Hematopoietic multipotent progenitor cell treated with erythropoietin and hydrocortisone succinate and interleukin-3 and kit ligand, for 4 days (in vitro differentiated cells): ENCODE data around the gene TCAP.

Experiments used
- DNase-seq: peaks from one replicate; pipeline ENCODE4 v3.0.0-alpha.2; 2015

The TCAP gene

DNA sequence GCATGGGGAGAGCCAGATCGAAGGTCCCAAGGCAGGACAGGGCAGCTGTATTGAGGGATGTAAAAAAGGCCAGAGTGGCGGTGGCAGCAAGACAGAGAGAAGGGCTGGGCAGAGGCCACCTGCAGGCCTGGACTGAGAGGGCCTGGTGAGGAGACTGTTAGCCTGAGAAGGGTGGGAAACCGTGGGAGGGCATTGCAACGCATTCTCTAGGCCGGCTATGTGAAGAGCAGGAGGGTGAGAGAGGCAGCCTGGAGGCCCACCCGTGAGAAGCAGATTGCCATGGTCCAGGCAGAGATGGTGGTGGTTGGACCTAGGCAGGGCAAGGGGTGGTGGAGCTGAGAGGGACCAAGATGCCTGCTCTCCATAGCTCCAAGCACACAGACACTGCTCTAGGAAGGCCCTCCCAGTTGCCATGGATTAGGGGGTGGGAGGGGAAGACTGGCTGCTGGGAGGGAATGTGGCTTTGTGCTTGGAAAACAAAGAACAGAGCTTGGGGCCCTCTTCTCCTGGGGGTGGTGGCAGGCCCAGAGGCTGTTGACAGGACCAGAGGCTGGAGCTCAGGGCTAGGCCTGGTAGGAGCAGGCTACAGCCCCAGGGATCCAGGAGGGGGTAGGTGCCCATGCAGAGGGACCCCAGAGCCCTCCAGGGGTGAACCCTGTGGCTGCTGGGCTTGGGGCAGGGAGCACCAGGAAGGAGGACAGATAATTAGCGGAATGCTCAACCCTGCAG lies 12.4 kb upstream of the TCAP start:
- DNase-seq: no peak

DNA sequence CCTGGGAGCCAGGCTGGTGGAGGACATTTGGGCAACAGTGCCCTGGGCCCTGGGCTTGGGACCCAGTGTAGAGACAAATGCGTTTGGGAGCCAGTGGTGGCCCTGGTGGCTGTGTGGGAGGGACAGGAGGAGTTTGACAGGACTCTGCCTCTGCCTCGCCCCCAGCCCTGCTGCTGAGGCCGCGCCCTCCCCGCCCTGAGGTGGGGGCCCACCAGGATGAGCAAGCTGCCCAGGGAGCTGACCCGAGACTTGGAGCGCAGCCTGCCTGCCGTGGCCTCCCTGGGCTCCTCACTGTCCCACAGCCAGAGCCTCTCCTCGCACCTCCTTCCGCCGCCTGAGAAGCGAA lies 11.9 kb upstream of the TCAP start:
- DNase-seq: no peak

DNA sequence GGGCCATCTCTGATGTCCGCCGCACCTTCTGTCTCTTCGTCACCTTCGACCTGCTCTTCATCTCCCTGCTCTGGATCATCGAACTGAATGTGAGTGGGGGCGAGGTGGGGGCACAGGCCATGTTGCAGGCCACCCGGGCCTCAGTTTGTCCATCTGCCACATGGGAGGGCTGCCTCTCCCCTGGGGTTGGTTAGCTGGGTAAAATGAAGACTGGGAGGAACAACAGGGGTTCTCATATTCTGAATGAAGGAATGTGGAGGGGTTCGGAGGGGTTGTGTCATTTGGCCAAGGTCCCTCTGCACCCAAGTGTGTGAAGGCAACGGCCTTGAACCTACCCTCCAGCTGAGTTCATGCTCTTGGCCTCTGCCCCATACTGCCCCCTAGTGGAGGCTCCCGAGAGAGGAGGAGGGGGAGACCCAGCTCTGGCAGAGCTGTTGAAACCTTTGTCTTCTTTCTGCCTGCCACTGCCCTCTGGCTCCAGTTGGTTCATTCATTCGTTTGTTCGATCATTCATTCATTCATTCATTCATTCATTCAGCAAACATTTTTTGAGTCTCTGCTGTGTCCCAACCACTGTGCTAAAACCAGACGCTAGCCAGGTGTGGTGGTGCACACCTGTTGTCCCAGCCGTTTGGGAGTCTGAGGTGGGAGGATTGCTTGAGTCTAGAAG lies 11.4 kb upstream of the TCAP start:
- DNase-seq: peak; percentile 90

DNA sequence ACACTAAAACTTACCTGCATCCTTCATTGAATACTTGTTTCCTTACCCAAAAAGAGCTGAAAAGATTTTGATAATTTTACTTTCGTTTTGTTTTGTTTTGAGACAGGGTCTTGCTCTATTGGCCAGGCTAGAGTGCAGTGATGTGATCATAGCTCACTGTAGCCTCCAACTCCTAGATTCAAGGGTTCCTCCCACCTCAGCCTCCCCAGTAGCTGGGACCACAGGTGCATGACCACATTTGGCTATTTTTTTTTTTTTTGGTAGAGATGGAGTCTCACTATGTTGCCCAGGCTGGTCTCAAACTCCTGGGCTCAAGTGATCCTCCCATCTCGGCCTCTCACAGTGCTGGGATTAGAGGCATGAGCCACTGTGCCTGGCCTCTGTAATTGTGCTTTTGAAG lies 10.0 kb upstream of the TCAP start:
- DNase-seq: no peak

DNA sequence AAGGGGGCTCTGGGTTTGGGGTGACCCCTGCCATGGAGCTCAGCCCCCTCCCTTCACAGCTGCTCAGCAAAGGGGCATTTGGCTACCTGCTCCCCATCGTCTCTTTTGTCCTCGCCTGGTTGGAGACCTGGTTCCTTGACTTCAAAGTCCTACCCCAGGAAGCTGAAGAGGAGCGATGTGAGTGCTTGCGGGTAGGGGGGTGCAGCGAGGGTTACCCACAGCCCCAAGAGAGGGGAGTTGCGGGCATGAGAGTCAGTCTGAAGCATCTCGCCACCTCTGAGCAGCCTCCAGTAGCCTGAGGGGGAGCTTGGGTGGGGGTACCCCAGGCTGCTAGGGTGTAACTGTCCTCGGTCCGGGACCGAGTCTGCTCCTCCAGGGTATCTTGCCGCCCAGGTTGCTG lies 6.8 kb upstream of the TCAP start:
- no peak for DNase-seq

DNA sequence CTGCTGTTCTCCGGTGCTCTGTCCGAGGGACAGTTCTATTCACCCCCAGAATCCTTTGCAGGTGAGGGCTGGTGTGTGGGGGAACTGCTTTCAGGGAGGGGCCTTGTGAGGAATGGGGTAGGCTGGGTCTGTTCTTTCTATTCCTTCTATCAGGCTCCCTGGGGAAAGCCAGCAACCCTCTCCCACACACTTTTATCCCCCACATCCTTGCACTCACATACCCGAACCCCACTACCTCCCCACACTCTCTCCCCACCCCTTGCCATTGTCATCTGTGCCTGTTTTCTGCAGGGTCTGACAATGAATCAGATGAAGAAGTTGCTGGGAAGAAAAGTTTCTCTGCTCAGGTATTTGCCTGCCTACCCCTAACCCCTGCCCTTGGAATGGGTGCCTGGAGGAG lies 6.4 kb upstream of the TCAP start:
- no peak for DNase-seq

DNA sequence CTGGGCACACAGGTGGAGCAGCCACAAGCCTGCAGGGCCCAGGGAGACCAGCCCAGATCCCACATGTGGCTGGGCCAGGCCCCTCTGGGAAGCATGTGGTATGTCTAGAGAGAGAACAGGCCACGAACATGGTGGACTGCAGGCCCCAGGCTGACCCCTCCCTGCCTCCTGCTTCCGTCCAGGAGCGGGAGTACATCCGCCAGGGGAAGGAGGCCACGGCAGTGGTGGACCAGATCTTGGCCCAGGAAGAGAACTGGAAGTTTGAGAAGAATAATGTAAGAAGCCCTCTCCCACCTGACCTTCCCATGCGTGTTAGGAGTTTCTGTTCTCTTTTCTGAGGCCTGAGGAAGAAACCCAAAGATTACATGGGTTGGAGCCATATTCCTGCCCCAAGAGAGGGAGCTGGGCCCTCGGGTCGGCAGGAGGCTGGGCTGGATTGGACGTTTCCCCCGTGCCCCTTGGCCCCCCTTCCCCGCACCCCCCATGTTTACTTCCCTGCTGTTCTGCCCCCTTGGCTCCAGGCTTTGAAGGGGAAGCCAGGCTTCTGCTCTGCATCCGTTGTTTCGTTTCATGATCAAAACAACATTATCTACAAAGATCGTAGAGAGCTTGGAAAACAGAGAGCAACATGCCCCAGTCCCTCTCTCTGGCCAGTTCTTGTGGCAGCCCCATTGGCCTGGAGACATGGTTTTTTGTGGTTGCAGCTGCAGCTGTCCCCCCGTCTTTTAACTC lies 5.7 kb upstream of the TCAP start:
- no peak for DNase-seq

DNA sequence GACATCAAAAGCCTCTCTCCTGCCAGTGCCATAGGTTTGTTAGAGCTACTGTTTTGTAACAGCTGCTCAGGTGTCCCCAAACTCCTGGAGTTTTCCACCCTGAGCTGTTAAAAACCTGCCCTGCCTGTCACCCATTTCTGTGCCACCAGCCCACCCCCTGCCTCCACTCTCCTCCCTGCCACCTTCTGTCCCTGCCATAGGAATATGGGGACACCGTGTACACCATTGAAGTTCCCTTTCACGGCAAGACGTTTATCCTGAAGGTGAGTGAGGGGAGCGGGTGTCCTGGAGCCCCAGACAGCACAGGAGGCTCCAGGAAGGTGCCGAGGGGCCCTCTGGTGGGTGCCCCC lies 5.2 kb upstream of the TCAP start:
- no peak for DNase-seq

DNA sequence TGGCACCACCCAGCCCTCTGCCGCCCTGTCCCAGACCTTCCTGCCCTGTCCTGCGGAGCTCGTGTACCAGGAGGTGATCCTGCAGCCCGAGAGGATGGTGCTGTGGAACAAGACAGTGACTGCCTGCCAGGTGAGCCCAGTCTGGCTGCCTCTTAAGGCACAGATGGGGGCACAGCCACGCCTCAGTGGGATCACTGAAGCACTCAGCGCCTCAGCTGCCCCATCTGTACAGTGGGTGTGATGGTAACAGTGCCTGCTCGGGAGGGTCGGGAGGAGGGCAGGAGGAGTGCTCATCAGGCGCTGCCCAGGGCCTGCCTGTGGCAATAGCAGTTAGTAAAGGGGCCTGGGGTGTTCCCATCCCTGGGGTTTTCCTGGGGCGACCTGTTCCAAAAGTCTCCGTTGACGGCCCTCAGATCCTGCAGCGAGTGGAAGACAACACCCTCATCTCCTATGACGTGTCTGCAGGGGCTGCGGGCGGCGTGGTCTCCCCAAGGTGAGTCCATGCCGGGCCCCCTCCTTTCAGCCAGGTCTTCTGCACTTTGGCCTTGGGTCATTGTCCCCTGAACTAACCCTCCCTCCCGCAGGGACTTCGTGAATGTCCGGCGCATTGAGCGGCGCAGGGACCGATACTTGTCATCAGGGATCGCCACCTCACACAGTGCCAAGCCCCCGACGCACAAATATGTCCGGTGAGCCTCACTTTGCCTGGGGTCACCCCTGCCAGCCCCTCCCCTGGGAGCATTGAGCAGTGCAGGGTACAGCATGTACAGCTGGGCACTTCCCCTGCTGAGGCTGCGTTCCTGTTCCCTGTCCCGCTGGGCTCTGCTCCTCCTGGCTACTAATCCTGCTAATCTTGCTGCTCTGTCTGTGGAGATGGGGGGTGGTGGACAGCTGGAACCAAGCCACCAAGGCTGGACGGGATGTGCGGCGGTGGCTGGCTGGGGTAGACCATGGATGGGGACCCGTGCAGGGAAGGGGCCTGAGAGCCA lies 4.5 kb upstream of the TCAP start:
- DNase-seq: no peak

DNA sequence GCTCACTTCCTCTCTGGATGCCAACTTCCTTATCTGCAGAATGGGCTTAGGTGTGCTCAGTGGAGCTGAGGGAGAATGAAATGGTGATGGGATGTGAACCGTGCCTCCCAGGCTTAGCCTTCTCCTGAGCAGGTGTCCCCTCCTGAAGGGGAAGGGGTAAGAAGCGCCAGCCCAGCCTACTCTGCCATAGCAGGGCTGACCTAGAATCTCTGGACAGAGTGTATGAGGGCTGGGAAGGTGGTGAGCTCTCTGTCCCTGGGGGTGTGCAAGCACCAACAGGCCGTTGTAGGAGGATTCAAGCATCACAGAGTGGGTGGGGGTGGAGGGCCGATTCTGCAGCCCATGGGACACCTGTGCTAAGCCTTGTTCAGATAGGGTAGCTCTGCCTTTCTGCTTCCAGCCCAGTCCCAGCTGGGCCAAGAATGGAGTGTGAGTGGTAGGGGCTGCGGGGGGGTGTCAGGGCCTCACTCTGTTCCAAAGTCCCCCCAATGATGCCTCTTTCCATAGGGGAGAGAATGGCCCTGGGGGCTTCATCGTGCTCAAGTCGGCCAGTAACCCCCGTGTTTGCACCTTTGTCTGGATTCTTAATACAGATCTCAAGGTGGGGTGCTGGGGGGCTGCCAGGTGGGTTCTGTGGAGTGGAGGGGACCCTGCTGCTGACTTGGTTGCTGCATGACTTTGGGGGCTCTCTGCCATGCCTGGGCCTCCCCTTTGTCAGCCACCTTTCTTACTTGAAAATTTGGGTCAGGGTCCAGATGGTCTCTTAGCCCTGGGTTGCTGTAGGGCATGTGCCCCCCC lies 3.2 kb upstream of the TCAP start:
- no peak for DNase-seq

DNA sequence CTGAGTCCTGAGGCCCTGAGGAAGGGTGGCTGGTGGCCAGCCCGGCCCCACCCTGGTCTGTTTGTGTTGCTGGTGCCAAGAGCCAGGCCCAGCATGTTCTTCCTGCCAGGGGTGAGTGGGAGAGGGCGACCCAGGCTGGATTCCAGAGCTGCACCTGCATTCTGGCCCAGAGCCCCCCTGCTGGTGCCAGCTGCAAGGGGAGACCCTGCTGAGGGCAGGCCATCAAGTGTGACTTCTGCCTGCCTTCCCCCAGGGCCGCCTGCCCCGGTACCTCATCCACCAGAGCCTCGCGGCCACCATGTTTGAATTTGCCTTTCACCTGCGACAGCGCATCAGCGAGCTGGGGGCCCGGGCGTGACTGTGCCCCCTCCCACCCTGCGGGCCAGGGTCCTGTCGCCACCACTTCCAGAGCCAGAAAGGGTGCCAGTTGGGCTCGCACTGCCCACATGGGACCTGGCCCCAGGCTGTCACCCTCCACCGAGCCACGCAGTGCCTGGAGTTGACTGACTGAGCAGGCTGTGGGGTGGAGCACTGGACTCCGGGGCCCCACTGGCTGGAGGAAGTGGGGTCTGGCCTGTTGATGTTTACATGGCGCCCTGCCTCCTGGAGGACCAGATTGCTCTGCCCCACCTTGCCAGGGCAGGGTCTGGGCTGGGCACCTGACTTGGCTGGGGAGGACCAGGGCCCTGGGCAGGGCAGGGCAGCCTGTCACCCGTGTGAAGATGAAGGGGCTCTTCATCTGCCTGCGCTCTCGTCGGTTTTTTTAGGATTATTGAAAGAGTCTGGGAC lies 2.4 kb upstream of the TCAP start:
- DNase-seq: no peak

DNA sequence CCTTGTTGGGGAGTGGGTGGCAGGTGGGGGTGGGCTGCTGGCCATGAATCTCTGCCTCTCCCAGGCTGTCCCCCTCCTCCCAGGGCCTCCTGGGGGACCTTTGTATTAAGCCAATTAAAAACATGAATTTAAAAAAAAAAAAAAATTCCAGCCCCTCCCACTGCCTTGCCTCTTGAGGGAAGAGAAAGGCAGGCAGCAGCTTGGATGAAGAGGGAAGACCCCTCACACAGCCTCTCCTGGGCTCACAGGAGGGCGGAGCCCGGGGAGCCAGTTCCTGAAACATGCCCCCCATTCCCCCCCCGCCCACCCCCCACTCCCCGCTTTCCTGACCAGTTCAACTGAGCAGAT lies 1.8 kb upstream of the TCAP start:
- DNase-seq: peak; percentile 45

DNA sequence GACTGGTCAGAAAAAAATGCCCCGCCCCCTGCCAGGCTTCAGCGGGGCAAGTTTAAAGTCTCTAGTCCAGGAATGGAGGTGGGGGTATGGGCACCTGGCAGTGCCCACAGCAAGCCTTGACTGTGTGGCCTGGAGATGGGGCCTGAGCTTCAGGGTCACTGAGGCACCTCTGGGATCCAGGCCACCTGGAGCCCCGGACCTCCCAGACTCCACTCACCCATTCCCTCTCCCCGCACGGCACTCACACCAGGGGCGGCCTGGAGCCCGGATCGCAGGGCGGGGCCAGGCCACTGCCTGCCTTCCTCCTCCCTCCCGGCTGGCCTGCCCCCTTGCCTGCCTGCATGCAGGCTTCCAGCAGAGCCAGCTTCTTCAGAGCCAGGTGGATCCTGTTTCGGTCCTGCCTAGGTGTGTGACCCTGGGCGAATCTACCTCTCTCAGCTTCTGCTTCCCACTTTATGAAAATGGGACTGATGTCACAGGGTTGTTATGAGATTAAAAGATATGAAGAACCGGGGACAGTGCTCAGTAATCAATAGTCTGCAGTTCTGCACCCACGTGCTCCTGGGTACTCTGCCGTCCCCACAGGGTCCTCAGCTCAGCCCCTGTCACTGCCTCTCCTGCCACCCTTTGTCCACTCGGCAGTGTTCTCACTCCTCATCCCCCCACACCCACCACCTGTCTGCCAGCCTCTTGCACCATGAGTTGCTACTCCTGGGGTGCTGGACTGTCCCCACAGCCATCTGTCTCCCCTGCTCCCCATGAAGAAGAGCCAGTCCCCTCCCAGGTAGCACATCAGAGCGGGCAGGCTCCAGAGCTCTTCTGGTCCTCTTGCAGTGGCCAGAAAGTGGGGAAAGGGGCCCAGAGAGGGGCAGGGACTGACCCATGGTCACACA lies 1.2 kb upstream of the TCAP start:
- peak; percentile 59 for DNase-seq

DNA sequence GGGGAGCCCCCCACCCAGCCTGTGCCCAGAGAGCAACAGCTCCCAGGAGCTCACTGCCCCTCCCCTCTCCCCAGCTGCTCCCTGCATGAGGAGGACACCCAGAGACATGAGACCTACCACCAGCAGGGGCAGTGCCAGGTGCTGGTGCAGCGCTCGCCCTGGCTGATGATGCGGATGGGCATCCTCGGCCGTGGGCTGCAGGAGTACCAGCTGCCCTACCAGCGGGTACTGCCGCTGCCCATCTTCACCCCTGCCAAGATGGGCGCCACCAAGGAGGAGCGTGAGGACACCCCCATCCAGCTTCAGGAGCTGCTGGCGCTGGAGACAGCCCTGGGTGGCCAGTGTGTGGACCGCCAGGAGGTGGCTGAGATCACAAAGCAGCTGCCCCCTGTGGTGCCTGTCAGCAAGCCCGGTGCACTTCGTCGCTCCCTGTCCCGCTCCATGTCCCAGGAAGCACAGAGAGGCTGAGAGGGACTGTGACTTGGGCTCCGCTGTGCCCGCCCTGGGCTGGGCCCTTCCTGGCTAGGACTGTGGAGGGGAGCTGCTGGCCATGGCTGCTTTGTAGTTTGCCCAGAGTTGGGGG lies 584 bp downstream of the TCAP start:
- DNase-seq: peak; percentile 68

DNA sequence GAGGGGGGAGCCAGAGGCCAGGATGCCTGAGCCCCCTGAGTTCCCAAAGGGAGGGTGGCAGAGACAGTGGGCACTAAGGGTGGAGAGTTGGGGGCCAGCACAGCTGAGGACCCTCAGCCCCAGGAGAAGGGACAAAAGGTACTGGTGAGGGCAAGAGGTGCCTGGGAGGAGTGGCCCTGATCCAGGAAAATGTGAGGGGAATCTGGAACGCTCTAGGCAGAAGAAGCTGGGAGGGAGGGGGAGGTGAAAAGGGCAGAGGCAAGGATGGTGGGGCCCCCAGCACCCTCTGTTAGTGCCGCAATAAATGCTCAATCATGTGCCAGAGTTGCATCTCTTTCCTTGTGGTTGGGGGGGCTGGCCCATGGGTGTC lies 1.1 kb downstream of the TCAP start:
- DNase-seq: no peak

DNA sequence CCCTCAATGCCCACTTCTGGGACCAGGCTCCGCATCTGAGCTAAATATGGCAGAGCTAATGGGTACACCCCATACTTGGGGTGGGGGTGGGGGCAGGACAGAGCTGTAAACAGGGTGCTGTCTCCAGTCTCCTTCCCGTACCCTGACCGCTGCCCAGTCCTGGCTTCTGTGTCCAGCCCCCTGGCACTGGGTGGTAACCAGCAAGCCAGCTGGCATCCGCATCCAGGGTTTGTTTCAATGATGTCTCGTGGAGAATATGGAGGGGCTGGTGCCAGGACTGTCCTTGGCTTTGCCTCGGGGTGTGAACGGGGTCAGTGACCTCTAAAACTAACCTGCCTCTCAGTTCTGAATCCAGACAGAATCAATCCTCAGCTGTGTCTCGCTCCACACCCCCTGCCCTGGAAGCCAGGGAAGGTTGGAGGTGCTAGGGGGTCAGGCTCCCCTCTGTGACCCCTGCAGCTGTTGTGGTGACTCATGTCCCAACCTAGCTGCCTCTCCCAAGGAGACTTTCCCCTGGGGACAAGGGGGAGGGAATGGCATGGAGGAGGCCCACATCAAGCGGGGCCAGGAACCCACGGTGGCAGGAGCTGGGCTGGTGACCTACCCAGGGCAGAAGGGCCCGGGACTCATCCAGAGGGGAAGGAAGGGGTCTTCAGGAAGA lies 1.6 kb downstream of the TCAP start:
- peak; percentile 46 for DNase-seq

DNA sequence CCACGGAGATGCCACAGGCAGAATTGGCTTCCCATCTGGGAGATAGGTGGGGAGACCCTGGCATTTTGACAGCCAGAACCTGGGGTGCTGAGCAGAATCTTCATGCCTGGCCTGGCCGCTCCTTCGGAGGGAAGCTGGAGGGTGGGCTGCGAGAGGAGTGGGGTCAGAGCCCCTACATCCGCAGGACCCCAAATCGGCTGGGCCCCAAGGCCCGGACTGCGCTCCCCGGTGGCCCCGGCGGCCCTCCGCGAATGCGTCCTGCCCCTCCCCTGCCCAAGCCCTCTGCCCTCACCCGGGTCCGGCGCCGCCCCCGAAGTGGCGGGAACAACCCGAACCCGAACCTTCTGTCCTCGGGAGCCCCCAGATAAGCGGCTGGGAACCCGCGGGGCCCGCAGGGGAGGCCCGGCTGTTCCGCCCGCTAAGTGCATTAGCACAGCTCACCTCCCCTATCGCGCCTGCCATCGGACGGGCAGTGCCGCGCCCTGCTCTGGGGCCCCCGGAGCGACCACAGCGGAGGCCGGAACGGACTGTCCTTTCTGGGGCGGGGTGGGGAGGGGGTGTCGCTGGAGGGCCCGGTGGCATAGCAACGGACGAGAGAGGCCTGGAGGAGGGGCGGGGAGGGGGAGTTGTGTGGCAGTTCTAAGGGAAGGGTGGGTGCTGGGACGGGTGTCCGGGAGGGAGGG lies 2.3 kb downstream of the TCAP start:
- DNase-seq: peak; percentile 95

DNA sequence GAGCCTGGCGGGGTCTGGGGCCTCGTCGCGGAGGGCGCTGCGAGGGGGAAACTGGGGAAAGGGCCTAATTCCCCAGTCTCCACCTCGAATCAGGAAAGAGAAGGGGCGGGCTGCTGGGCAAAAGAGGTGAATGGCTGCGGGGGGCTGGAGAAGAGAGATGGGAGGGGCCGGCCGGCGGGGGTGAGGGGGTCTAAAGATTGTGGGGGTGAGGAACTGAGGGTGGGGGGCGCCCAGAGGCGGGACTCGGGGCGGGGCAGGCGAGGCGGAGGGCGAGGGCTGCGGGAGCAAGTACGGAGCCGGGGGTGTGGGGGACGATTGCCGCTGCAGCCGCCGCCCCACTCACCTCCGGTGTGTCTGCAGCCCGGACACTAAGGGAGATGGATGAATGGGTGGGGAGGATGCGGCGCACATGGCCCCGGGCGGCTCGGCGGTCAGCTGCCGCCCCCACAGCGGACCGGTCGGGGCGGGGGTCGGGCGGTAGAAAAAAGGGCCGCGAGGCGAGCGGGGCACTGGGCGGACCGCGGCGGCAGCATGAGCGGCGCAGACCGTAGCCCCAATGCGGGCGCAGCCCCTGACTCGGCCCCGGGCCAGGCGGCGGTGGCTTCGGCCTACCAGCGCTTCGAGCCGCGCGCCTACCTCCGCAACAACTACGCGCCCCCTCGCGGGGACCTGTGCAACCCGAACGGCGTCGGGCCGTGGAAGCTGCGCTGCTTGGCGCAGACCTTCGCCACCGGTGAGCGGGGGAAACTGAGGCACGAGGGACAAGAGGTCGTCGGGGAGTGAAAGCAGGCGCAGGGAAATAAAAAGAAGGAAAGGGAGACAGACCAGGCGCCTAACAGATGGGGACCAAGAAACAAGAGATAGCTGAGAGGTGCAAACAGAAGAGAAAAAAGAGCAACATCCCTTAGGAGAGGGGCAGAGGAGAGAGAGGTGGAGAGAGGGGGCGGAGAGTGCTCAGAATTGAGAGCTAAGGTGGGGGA lies 3.1 kb downstream of the TCAP start, which contains the start of gene PNMT:
TSS of gene PNMT (plus strand) at position 509 of the 980 bp plus-strand sequence. CDS start at position 532, 23 bp downstream.
- DNase-seq: peak; percentile 90
